ENCODE data around the gene CCDC85A. TPM values are rescaled to one million over a fixed set of nuclear protein-coding genes. Genes with fewer than 3 reads are reported as not detected.

CCDC85A gene
- total RNA-seq, 1 donor from 2014 or later, result 4.7 TPM

DNA sequence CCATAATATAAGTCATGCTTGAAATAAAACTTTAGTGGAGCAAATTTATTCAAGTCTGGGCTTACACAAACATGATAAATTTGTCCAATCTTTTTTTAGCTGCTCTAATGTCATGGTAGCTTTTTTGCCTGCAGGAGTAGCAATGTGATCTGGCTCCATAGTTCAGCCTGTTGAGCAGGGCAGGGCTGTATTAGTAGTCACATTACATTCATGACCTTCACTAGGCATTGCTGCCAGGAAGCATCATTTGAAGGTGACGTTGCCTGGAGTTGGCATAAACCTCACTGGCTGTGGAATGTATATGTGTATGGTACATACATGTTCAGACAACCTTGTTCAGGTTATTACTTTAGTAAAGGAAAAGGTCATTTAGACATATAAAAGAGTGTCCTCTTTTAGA is 76.6 kb downstream of the CCDC85A start:
- no peaks in the 10 kb centered on the region for H3K27me3 ChIP-seq
- H3K4me1 ChIP-seq, result no peaks in the 10 kb centered on the region
- H3K9me3 ChIP-seq, result no peaks in the 10 kb centered on the region
- TF ChIP-seq POLR2AphosphoS5 (IDR thresholded peaks at IDR 0.05; ENCODE audit: insufficient read depth in 1 of 2, low read depth in 1 of 2) (no peak), POLR2A (IDR thresholded peaks at IDR 0.05) (no peak)
- TF ChIP-seq, protein P1, sequence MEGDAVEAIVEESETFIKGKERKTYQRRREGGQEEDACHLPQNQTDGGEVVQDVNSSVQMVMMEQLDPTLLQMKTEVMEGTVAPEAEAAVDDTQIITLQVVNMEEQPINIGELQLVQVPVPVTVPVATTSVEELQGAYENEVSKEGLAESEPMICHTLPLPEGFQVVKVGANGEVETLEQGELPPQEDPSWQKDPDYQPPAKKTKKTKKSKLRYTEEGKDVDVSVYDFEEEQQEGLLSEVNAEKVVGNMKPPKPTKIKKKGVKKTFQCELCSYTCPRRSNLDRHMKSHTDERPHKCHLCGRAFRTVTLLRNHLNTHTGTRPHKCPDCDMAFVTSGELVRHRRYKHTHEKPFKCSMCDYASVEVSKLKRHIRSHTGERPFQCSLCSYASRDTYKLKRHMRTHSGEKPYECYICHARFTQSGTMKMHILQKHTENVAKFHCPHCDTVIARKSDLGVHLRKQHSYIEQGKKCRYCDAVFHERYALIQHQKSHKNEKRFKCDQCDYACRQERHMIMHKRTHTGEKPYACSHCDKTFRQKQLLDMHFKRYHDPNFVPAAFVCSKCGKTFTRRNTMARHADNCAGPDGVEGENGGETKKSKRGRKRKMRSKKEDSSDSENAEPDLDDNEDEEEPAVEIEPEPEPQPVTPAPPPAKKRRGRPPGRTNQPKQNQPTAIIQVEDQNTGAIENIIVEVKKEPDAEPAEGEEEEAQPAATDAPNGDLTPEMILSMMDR (IDR thresholded peaks at IDR 0.05), result no peak
- no peak overlapping the region for H3K27ac ChIP-seq
- intact Hi-C loops (cut with DNase I), result no loop called here
- no peak overlapping the region for H3K4me3 ChIP-seq
- DNase-seq (ENCODE audit: extremely low spot score in 2 of 2), result no peak
- H3K36me3 ChIP-seq, result no peaks in the 10 kb centered on the region

DNA sequence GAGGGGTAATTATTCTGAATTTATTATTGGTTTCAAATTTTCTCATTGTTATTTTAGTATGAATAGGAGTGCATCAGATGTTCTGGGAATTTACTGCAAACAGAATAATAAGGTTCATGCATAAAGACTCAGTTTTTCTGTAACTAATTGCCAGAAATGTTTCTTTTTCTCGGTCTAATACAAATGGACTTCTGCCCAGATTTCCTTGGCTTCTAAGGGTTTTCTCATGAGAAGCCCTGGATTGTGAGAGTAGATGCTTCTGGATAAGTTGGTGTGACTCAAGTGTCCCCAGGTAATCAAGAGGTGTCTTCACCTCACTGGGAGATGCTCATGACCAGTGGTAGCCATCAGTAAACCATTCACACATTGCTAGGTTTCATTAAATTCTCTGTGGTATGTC is 78.5 kb downstream of the CCDC85A start:
- DNase-seq (ENCODE audit: extremely low spot score in 2 of 2), result no peak
- H3K9me3 ChIP-seq, result no peaks in the 10 kb centered on the region
- no peak overlapping the region for H3K27ac ChIP-seq
- intact Hi-C loops (cut with DNase I), result no loop called here
- H3K27me3 ChIP-seq, result no peaks in the 10 kb centered on the region
- no peak overlapping the region for H3K4me3 ChIP-seq
- H3K4me1 ChIP-seq, result no peaks in the 10 kb centered on the region
- H3K36me3 ChIP-seq, result no peaks in the 10 kb centered on the region
- TF ChIP-seq, protein P1 (IDR thresholded peaks at IDR 0.05), result no peak
- TF ChIP-seq POLR2AphosphoS5 (IDR thresholded peaks at IDR 0.05; ENCODE audit: insufficient read depth in 1 of 2, low read depth in 1 of 2), result no peak
- TF ChIP-seq POLR2A (IDR thresholded peaks at IDR 0.05), result no peak

DNA sequence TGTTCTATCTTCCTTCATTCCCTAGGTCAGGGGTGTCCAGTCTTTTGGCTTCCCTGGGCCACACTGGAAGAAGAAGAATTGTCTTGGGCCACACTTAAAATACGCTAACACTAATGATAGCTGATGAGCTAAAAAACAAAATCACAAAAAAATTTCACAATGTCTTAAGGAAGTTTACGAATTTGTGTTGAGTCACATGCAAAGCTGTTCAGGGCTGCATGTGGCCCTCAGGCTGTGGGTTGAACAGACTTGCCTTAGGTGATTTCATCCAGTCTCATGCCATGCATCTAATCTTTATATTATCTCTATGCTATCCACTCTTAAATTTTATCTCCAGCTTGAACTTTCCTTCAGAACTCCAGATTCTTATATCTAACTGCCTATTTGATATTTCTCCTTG is 80.1 kb downstream of the CCDC85A start:
- Histone ChIP-seq H3K36me3 (no peaks in the 10 kb centered on the region), H3K4me3 (no peak overlapping the region), H3K27me3 (no peaks in the 10 kb centered on the region), H3K27ac (no peak overlapping the region), H3K9me3 (no peaks in the 10 kb centered on the region), H3K4me1 (no peaks in the 10 kb centered on the region)
- intact Hi-C loops (cut with DNase I), result no loop called here
- TF ChIP-seq POLR2AphosphoS5 (IDR thresholded peaks at IDR 0.05; ENCODE audit: insufficient read depth in 1 of 2, low read depth in 1 of 2) (no peak), POLR2A (IDR thresholded peaks at IDR 0.05) (no peak)
- TF ChIP-seq, protein P1 (IDR thresholded peaks at IDR 0.05), result no peak
- no peak for DNase-seq (ENCODE audit: extremely low spot score in 2 of 2)

DNA sequence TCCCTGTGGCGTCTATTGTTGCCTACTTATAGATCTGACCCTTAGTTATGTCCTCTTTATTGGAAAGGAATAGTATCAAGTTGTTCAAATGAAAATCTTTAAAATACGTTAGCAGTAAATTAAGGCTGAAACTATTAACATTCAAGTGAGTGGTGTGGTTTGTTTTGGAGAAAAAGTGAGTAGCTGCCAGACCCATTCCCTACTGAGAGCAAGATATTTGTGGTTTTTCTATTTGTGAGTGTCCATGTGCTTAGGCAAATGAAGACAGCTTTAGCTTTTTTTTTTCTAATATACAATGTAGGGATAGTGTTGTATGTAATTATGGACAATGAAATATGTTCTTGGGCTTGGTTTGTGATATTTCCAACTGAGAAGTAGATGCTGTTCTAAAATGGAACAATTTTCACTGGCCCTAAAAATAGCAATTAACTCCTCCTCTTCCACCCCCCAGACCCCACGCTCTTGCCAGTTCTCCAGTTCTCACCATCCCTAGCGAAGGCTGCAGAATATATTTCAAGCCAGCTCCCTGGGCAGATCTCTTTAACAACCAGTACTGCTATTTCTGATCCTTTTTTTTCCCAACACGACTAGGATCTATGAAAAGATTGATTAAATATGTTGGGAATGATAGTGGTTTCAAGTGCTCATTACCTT is 83.1 kb downstream of the CCDC85A start:
- no peaks in the 10 kb centered on the region for H3K4me1 ChIP-seq
- no peak overlapping the region for H3K27ac ChIP-seq
- H3K27me3 ChIP-seq, result no peaks in the 10 kb centered on the region
- intact Hi-C loops (cut with DNase I), result no loop called here
- no peak for DNase-seq (ENCODE audit: extremely low spot score in 2 of 2)
- H3K9me3 ChIP-seq, result no peaks in the 10 kb centered on the region
- TF ChIP-seq POLR2AphosphoS5 (IDR thresholded peaks at IDR 0.05; ENCODE audit: insufficient read depth in 1 of 2, low read depth in 1 of 2) (no peak), POLR2A (IDR thresholded peaks at IDR 0.05) (no peak)
- TF ChIP-seq, protein P1 (IDR thresholded peaks at IDR 0.05), result no peak
- H3K36me3 ChIP-seq, result no peaks in the 10 kb centered on the region
- H3K4me3 ChIP-seq, result no peak overlapping the region

DNA sequence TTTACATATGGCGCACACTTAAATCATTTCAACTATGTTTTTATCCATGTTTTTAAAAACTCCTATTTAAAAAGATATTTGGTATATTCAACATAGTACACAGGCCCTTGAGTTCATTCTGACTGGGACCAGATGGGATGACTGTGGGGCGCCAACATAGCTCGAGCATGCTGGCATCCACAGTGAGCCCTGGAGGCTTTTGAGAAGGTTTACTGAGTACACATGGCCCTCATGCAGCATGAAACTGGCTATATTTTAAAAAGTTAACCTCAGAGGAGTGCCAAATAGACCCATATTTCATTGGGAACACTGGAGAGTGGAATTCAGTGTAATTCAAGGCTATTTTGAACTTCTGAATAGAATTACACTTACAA is 83.6 kb downstream of the CCDC85A start:
- intact Hi-C loops (cut with DNase I), result no loop called here
- no peaks in the 10 kb centered on the region for H3K4me1 ChIP-seq
- H3K36me3 ChIP-seq, result no peaks in the 10 kb centered on the region
- no peaks in the 10 kb centered on the region for H3K27me3 ChIP-seq
- H3K9me3 ChIP-seq, result no peaks in the 10 kb centered on the region
- TF ChIP-seq POLR2A (IDR thresholded peaks at IDR 0.05) (no peak), POLR2AphosphoS5 (IDR thresholded peaks at IDR 0.05; ENCODE audit: insufficient read depth in 1 of 2, low read depth in 1 of 2) (no peak)
- TF ChIP-seq, protein P1 (IDR thresholded peaks at IDR 0.05), result no peak
- no peak for DNase-seq (ENCODE audit: extremely low spot score in 2 of 2)
- H3K27ac ChIP-seq, result no peak overlapping the region
- H3K4me3 ChIP-seq, result no peak overlapping the region

Measured in vagina (tissue), 2 donors.